Measurements from ENCODE around the gene HIVEP3.

Gene HIVEP3

GRCh38 chr1:41764656-41765055 lies 154.1 kb downstream of the HIVEP3 start:
- no peak overlapping the region for H2AFZ ChIP-seq (ENCODE audit: low read depth)

DNA sequence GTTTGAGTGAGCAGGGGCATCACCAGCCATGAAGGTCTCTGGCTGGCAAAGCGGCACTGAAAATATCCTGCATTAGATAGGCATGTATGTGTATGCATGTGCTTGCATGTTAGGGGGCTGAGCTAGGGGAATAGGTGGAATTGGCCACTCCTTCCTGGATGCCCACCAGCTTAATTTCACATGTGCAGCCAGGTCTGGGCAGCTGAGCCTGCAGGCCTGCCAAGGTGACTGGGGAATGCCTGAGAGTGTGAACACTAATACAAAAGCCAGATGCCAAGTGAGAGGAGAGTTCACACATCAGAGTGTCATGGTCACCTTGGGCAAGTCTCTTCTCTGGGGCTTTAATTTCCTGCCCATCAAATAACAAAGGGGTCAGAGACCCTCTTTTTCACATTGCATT lies 155.9 kb downstream of the HIVEP3 start:
- no peaks in the 10 kb centered on the region for H3K36me3 ChIP-seq (ENCODE audit: insufficient read depth)
- no peaks in the 10 kb centered on the region for H4K20me1 ChIP-seq (ENCODE audit: insufficient read depth)
- H3K79me2 ChIP-seq (ENCODE audit: insufficient read depth, low read depth) = no peaks in the 10 kb centered on the region
- H3K27ac ChIP-seq = no peak overlapping the region
- no peak overlapping the region for H3K4me2 ChIP-seq
- H3K27me3 ChIP-seq (ENCODE audit: insufficient read depth, low read depth) = no peaks in the 10 kb centered on the region
- TF ChIP-seq, protein P1, sequence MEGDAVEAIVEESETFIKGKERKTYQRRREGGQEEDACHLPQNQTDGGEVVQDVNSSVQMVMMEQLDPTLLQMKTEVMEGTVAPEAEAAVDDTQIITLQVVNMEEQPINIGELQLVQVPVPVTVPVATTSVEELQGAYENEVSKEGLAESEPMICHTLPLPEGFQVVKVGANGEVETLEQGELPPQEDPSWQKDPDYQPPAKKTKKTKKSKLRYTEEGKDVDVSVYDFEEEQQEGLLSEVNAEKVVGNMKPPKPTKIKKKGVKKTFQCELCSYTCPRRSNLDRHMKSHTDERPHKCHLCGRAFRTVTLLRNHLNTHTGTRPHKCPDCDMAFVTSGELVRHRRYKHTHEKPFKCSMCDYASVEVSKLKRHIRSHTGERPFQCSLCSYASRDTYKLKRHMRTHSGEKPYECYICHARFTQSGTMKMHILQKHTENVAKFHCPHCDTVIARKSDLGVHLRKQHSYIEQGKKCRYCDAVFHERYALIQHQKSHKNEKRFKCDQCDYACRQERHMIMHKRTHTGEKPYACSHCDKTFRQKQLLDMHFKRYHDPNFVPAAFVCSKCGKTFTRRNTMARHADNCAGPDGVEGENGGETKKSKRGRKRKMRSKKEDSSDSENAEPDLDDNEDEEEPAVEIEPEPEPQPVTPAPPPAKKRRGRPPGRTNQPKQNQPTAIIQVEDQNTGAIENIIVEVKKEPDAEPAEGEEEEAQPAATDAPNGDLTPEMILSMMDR (conservative IDR thresholded peaks at IDR 0.05; ENCODE audit: low read depth, low read length) = no peak
- H3K4me1 ChIP-seq (ENCODE audit: low read depth, poor library complexity, severe bottlenecking) = no peaks in the 10 kb centered on the region
- H3K4me3 ChIP-seq (IDR thresholded peaks at IDR 0.05; ENCODE audit: insufficient read depth, low read depth, low read length) = no peak overlapping the region
- H3K9ac ChIP-seq = no peak overlapping the region
- H2AFZ ChIP-seq (ENCODE audit: low read depth) = no peak overlapping the region

More at GRCh38 chr1:41764656-41765055, 154.1 kb downstream of the HIVEP3 start:
- H3K27ac ChIP-seq = no peak overlapping the region
- no peaks in the 10 kb centered on the region for H4K20me1 ChIP-seq (ENCODE audit: insufficient read depth)
- H3K4me1 ChIP-seq (ENCODE audit: low read depth, poor library complexity, severe bottlenecking) = no peaks in the 10 kb centered on the region
- no peaks in the 10 kb centered on the region for H3K79me2 ChIP-seq (ENCODE audit: insufficient read depth, low read depth)
- no peaks in the 10 kb centered on the region for H3K27me3 ChIP-seq (ENCODE audit: insufficient read depth, low read depth)
- H3K4me2 ChIP-seq = no peak overlapping the region
- H3K4me3 ChIP-seq (IDR thresholded peaks at IDR 0.05; ENCODE audit: insufficient read depth, low read depth, low read length) = no peak overlapping the region
- TF ChIP-seq, protein P1 (conservative IDR thresholded peaks at IDR 0.05; ENCODE audit: low read depth, low read length) = no peak
- no peak overlapping the region for H3K9ac ChIP-seq
- H3K36me3 ChIP-seq (ENCODE audit: insufficient read depth) = no peaks in the 10 kb centered on the region

DNA sequence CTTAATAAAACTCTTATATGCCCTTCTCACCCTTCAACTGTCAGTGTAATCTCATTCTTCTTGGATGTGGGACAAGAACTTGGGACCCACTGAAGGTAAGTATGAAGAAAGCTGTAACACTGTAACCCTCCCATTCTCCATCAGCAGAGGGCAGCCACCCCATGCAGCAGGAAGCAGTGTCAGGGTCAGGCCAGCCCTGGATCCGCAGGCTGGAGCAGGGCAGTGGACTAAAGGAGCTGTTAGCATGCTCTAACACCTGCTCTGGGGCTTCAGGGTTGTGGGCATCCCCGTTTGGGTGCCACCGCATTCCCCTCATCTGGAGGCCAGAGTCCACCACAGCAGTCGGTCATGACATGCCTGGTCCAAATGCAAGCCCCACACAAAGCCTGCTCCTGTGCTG lies 156.5 kb downstream of the HIVEP3 start:
- no peaks in the 10 kb centered on the region for H3K79me2 ChIP-seq (ENCODE audit: insufficient read depth, low read depth)
- no peak overlapping the region for H3K9ac ChIP-seq
- no peaks in the 10 kb centered on the region for H3K4me1 ChIP-seq (ENCODE audit: low read depth, poor library complexity, severe bottlenecking)
- H3K4me2 ChIP-seq = no peak overlapping the region
- H3K27ac ChIP-seq = no peak overlapping the region
- H3K27me3 ChIP-seq (ENCODE audit: insufficient read depth, low read depth) = no peaks in the 10 kb centered on the region
- no peaks in the 10 kb centered on the region for H4K20me1 ChIP-seq (ENCODE audit: insufficient read depth)
- H3K36me3 ChIP-seq (ENCODE audit: insufficient read depth) = no peaks in the 10 kb centered on the region
- no peak overlapping the region for H3K4me3 ChIP-seq (IDR thresholded peaks at IDR 0.05; ENCODE audit: insufficient read depth, low read depth, low read length)
- TF ChIP-seq, protein P1 (conservative IDR thresholded peaks at IDR 0.05; ENCODE audit: low read depth, low read length) = no peak; the same call in 1 of the 2 replicates
- H2AFZ ChIP-seq (ENCODE audit: low read depth) = no peak overlapping the region

- H3K79me2 ChIP-seq (ENCODE audit: insufficient read depth, low read depth) = no peaks in the 10 kb centered on the region
- no peak overlapping the region for H3K27ac ChIP-seq
- H3K4me2 ChIP-seq = no peak overlapping the region
- TF ChIP-seq, protein P1 (conservative IDR thresholded peaks at IDR 0.05; ENCODE audit: low read depth, low read length) = no peak
- H2AFZ ChIP-seq (ENCODE audit: low read depth) = no peak overlapping the region
- no peaks in the 10 kb centered on the region for H3K27me3 ChIP-seq (ENCODE audit: insufficient read depth, low read depth)
- no peak overlapping the region for H3K9ac ChIP-seq
- no peaks in the 10 kb centered on the region for H3K36me3 ChIP-seq (ENCODE audit: insufficient read depth)
- H3K4me3 ChIP-seq (IDR thresholded peaks at IDR 0.05; ENCODE audit: insufficient read depth, low read depth, low read length) = no peak overlapping the region
- no peaks in the 10 kb centered on the region for H3K4me1 ChIP-seq (ENCODE audit: low read depth, poor library complexity, severe bottlenecking)
- H4K20me1 ChIP-seq (ENCODE audit: insufficient read depth) = no peaks in the 10 kb centered on the region
Measured at GRCh38 chr1:41758904-41759548, 159.7 kb downstream of the HIVEP3 start.

All from KMS-11 (cell line).